PC-3 (cell line): Measurements from ENCODE around the gene CHMP5. TPM values are rescaled to one million over a fixed set of nuclear protein-coding genes. Genes with fewer than 3 reads are reported as not detected.

Source experiments
- ATAC-seq: fragments of 200-7000 bp; cut with Tn5 transposase; 2 replicates; pipeline ENCODE4 v1.9.1; 2020; ENCODE audit warnings: mild to moderate bottlenecking, moderate library complexity
- BruUV-seq: library from RNA; stranded (reverse); fragments of 400-500 nt; replicated peaks from 2 replicates; lab custom pipeline; 2021; lab: Mats Ljungman, UMichigan
- CTCF ChIA-PET: fragments of 300-600 bp; sonication (Branson Sonifier 250); formaldehyde crosslinking; loops from one replicate; lab custom pipeline; 2022; ENCODE audit warnings: antibody characterized with exemption; lab: Charles Lee
- POLR2A ChIA-PET: fragments of 300-600 bp; sonication (Branson Sonifier 250); formaldehyde crosslinking; loops from one replicate; lab custom pipeline; 2022; ENCODE audit warnings: antibody characterized with exemption; ENCODE audit not compliant: unreplicated experiment; lab: Charles Lee
- DNase-seq: peaks from one replicate; pipeline ENCODE4 v3.0.0-alpha.2; 2015
- H2AFZ ChIP-seq: fragments of 300-600 bp; sonication (generic); 2 replicates; pipeline ENCODE4 v1.6.0; 2016; ENCODE audit warnings: antibody characterized with exemption, low read length
- H3F3A ChIP-seq: fragments of 300-600 bp; sonication (generic); one replicate; pipeline ENCODE4 v1.6.0; 2017; ENCODE audit warnings: antibody characterized with exemption, low read length, control low read depth, mild to moderate bottlenecking; ENCODE audit not compliant: unreplicated experiment
- H3K27ac ChIP-seq: fragments of 300-600 bp; sonication (generic); 2 replicates; pipeline ENCODE4 v1.5.1; 2016; ENCODE audit warnings: mild to moderate bottlenecking, low read length
- H3K27me3 ChIP-seq: fragments of 300-600 bp; sonication (generic); 2 replicates; pipeline ENCODE4 v1.6.1; 2016; ENCODE audit warnings: low read length, mixed read lengths
- H3K36me3 ChIP-seq: fragments of 300-600 bp; sonication (generic); 2 replicates; pipeline ENCODE4 v1.6.1; 2016; ENCODE audit warnings: low read depth, mixed run types, low read length, mixed read lengths
- H3K4me1 ChIP-seq: fragments of 300-600 bp; sonication (generic); 2 replicates; pipeline ENCODE4 v1.5.1; 2016; ENCODE audit warnings: low read length; ENCODE audit not compliant: insufficient read depth
- H3K4me2 ChIP-seq: fragments of 300-600 bp; sonication (generic); 2 replicates; pipeline ENCODE4 v1.6.0; 2016; ENCODE audit warnings: low read length
- H3K4me3 ChIP-seq: fragments of 300-600 bp; sonication (generic); 2 replicates; pipeline ENCODE4 v1.5.1; 2016; ENCODE audit warnings: mild to moderate bottlenecking, low read length, mixed read lengths
- H3K79me2 ChIP-seq: fragments of 300-600 bp; sonication (generic); 2 replicates; pipeline ENCODE4 v1.6.1; 2017; ENCODE audit warnings: low read length, mixed read lengths
- H3K9ac ChIP-seq: fragments of 300-600 bp; sonication (generic); 2 replicates; pipeline ENCODE4 v1.6.0; 2016; ENCODE audit warnings: mild to moderate bottlenecking, low read length
- H3K9me2 ChIP-seq: fragments of 300-600 bp; sonication (generic); replicated peaks from 2 replicates; pipeline ENCODE4 v1.6.1; 2016; ENCODE audit warnings: mixed run types, low read length, mixed read lengths
- H3K9me3 ChIP-seq: fragments of 300-600 bp; sonication (generic); 2 replicates; pipeline ENCODE4 v1.6.1; 2016; ENCODE audit warnings: low read length, mixed read lengths
- H4K20me1 ChIP-seq: fragments of 300-600 bp; sonication (generic); 2 replicates; pipeline ENCODE4 v1.6.1; 2016; ENCODE audit warnings: low read length, mixed read lengths
- CTCF ChIP-seq: fragments of 300-600 bp; sonication (generic); conservative IDR thresholded peaks from 2 replicates; pipeline ENCODE4 v1.5.1; 2017; ENCODE audit warnings: antibody characterized with exemption, low read depth, mild to moderate bottlenecking, low read length
- EZH2 ChIP-seq: fragments of 300-600 bp; sonication (generic); IDR thresholded peaks from one replicate; pipeline ENCODE4 v1.6.1; 2017; ENCODE audit warnings: antibody characterized with exemption, mild to moderate bottlenecking, low read length; ENCODE audit not compliant: unreplicated experiment
- EZH2phosphoT487 ChIP-seq: fragments of 300-600 bp; sonication (generic); IDR thresholded peaks from 2 replicates; pipeline ENCODE4 v1.6.1; 2018; ENCODE audit warnings: mild to moderate bottlenecking, antibody characterized with exemption, low read length, borderline replicate concordance
- intact Hi-C: fragments of 100-400 bp; cut with micrococcal nuclease; formaldehyde crosslinking; loops from 2 replicates; pipeline ENCODE4 v1.9.0; 2023
- total RNA-seq: library from RNA; depleted of rRNA; stranded (reverse); fragments of >200 nt; gene quantifications from 2 replicates; pipeline ENCODE4 v1.2.3, GENCODE V29; 2014

Gene CHMP5
- total RNA-seq, 1 experiment from 2014 or later: 65.0 TPM

DNA sequence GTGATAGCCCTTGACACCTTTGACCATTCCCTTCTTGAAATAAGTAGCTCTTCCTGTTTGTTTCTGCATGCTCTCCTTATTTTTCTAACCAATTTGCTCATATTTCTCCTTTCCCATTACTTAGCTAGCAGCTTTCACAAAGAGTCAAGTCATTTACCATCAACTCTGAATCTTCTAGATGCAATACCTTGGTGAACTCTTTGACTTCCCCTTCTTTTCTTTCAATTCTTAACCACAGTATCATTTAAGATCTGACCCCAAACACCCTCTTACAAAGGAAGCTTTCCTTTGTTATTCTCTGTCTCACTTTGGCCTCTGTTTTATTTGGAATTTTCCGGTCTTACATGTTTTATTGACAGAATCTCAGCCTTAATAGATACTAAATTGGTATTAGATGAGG, 39.5 kb downstream of the CHMP5 start:
- Histone ChIP-seq H3K79me2 (peaks cover 15% of the 10 kb centered on the region), H3K9me3 (no peaks in the 10 kb centered on the region), H3K27me3 (no peaks in the 10 kb centered on the region), H3K36me3 (peaks cover 49% of the 10 kb centered on the region), H3K4me1 (no peaks in the 10 kb centered on the region), H4K20me1 (no peaks in the 10 kb centered on the region), H3K27ac (no peak overlapping the region), H3K4me2 (no peak overlapping the region), H3K9ac (no peak overlapping the region), H3K4me3 (no peak overlapping the region), H3K9me2 (no peaks in the 10 kb centered on the region), H3F3A (no peaks in the 10 kb centered on the region), H2AFZ (no peak overlapping the region)
- POLR2A ChIA-PET: no interaction called here
- ATAC-seq: no peak
- TF ChIP-seq CTCF: no peak
- TF ChIP-seq EZH2phosphoT487: no peak
- TF ChIP-seq EZH2: no peak
- CTCF ChIA-PET: no interaction called here
- intact Hi-C loops: no loop called here
- no peak for DNase-seq
- BruUV-seq: no TSS peak

- ATAC-seq (no peak), DNase-seq (no peak)
- Histone ChIP-seq H3F3A (no peaks in the 10 kb centered on the region), H3K4me3 (no peak overlapping the region), H3K9me2 (no peaks in the 10 kb centered on the region), H3K27me3 (no peaks in the 10 kb centered on the region), H4K20me1 (no peaks in the 10 kb centered on the region), H3K79me2 (peaks cover 3% of the 10 kb centered on the region; the same call in 1 of the 2 replicates), H3K9me3 (no peaks in the 10 kb centered on the region), H3K4me1 (no peaks in the 10 kb centered on the region), H3K9ac (no peak overlapping the region), H2AFZ (no peak overlapping the region), H3K4me2 (no peak overlapping the region), H3K27ac (no peak overlapping the region), H3K36me3 (peaks cover 49% of the 10 kb centered on the region)
- ChIA-PET POLR2A (no interaction called here), CTCF (no interaction called here)
- intact Hi-C loops: no loop called here
- BruUV-seq: no TSS peak
- TF ChIP-seq EZH2phosphoT487 (no peak), EZH2 (no peak), CTCF (no peak)
Measured at GRCh38 chr9:33306037-33306436, 41.2 kb downstream of the CHMP5 start.

DNA sequence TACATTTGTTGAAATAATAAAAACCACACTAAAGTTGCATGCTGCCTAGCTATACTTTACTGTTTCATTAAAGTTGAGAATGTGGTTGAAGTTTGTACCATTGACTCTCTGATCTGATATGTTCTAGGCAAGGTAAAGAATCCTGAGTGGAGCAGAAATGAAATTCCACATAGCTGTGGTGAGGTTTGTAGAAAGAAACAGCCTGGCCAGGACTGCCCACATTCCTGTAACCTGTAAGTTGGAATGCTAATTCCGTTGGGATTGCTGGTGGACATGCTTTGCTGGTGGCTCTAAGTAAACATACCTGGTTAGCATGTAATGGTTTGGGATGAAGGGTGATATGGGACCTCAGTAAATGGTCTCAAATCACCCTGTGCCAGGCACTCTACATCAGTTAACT, 42.2 kb downstream of the CHMP5 start:
- H3F3A ChIP-seq: no peaks in the 10 kb centered on the region
- no peak overlapping the region for H2AFZ ChIP-seq
- intact Hi-C loops: no loop called here
- H3K9ac ChIP-seq: no peak overlapping the region
- H4K20me1 ChIP-seq: no peaks in the 10 kb centered on the region
- no peak overlapping the region for H3K4me2 ChIP-seq
- ChIA-PET POLR2A (no interaction called here), CTCF (no interaction called here)
- TF ChIP-seq CTCF (no peak), EZH2phosphoT487 (no peak), EZH2 (no peak)
- no peaks in the 10 kb centered on the region for H3K9me2 ChIP-seq
- H3K27me3 ChIP-seq: no peaks in the 10 kb centered on the region
- BruUV-seq: no TSS peak
- H3K4me1 ChIP-seq: no peaks in the 10 kb centered on the region
- H3K9me3 ChIP-seq: no peaks in the 10 kb centered on the region
- peaks cover 49% of the 10 kb centered on the region for H3K36me3 ChIP-seq
- H3K79me2 ChIP-seq: no peaks in the 10 kb centered on the region
- no peak overlapping the region for H3K4me3 ChIP-seq
- no peak overlapping the region for H3K27ac ChIP-seq
- DNase-seq (no peak), ATAC-seq (no peak)
